Sigmoid colon (tissue), 7 donors: ENCODE measurements around the gene ZCCHC7. TPM values are rescaled to one million over a fixed set of nuclear protein-coding genes. Genes with fewer than 3 reads are reported as not detected.
"Not testable (repeated sequence)": the region's sequence is repeated elsewhere in the genome, so short reads cannot be mapped to it uniquely, and the experiment has no call there.

Experiments used
- DNase-seq: peaks from one replicate; pipeline ENCODE4 v3.0.0-alpha.2; 2019
- H3K27ac ChIP-seq, 4 donors: fragments of 200-600 bp; sonication (generic); one replicate each; pipeline ENCODE4 v1.5.1; 2016 to 2019; ENCODE audit warnings: mild to moderate bottlenecking in 1 of 4
- H3K27me3 ChIP-seq, 3 donors: fragments of 200-600 bp; sonication (generic); one replicate each; pipeline ENCODE4 v1.5.1; 2019; ENCODE audit warnings: mild to moderate bottlenecking in 1 of 3
- H3K36me3 ChIP-seq, 4 donors: fragments of 200-600 bp; sonication (generic); one replicate each; pipeline ENCODE4 v1.5.1; 2016 to 2019
- H3K4me1 ChIP-seq, 4 donors: fragments of 200-600 bp; sonication (generic); one replicate each; pipeline ENCODE4 v1.5.1; 2017 to 2019
- H3K4me3 ChIP-seq, 4 donors: fragments of 200-600 bp; sonication (generic); one replicate each; pipeline ENCODE4 v1.5.1; 2017 to 2019; ENCODE audit warnings: mild to moderate bottlenecking in 2 of 4, moderate library complexity in 1 of 4
- H3K9me3 ChIP-seq, 4 donors: fragments of 200-600 bp in 3 of 4; sonication (generic) in 3 of 4; one replicate each; pipeline versions ENCODE4 v1.5.1 to v1.6.1; 2013 to 2019
- CTCF ChIP-seq, 4 experiments: fragments of 450-650 bp in 3 of 4; fragments of 200-600 bp in 1 of 4; IDR thresholded peaks; one replicate each; pipeline ENCODE4 v1.5.1; 2016 to 2019; ENCODE audit warnings: antibody characterized with exemption in 4 of 4, mild to moderate bottlenecking in 3 of 4, moderate library complexity in 2 of 4
- EP300 ChIP-seq, 4 donors: sonication (generic); formaldehyde crosslinking; IDR thresholded peaks; one replicate each; pipeline ENCODE4 v1.6.1; 2017; ENCODE audit warnings: antibody characterized with exemption in 4 of 4
- POLR2A ChIP-seq, 2 donors: fragments of 450-650 bp; IDR thresholded peaks; one replicate each; pipeline ENCODE4 v1.6.1; 2016; ENCODE audit warnings: antibody characterized with exemption in 2 of 2, mild to moderate bottlenecking in 2 of 2, moderate library complexity in 2 of 2
- POLR2AphosphoS5 ChIP-seq, 4 donors: sonication (generic); formaldehyde crosslinking; IDR thresholded peaks; one replicate each; pipeline ENCODE4 v1.6.1; 2017; ENCODE audit warnings: antibody characterized with exemption in 4 of 4
- WGBS, 2 donors: extraction: QIAGEN DNeasy Blood & Tissue Kit; methylation state at CpG; one replicate each; pipeline ENCODE4 v1.1.7; 2013; 5-methylcytosine and 5-hydroxymethylcytosine counted together
- intact Hi-C: fragments of 100-400 bp; cut with DNase I; formaldehyde crosslinking; loops from one replicate; pipeline ENCODE4 v1.15.1; 2023
- polyA plus RNA-seq, 3 donors: library from polyadenylated mRNA; stranded (reverse); fragments of 200-250 nt; gene quantifications; one replicate each; pipeline ENCODE4 v1.2.3, GENCODE V29; 2013
- total RNA-seq, 4 donors: library from RNA; depleted of rRNA; stranded (reverse); fragments of >200 nt; gene quantifications; one replicate each; pipeline ENCODE4 v1.1.0, GENCODE V29; 2016
- donor health status: healthy with polysubstance abuse.
- donor health status: Bipolar disorder and iron deficiency.
- donor health status: healthy.

ZCCHC7 gene
- total and polyA plus RNA-seq, 7 donors, result 5.8 to 24.6 (median 19.1) TPM

- peaks cover 0 to 18% (median 0%) of the 10 kb centered on the region in 4 donors for H3K36me3 ChIP-seq
- TF ChIP-seq POLR2A (IDR thresholded peaks at IDR 0.05) (no peak), EP300 (IDR thresholded peaks at IDR 0.05) (no peak), CTCF (IDR thresholded peaks at IDR 0.05) (no peak), POLR2AphosphoS5 (IDR thresholded peaks at IDR 0.05) (no peak)
Measured at GRCh38 chr9:37156205-37156604, 35.8 kb downstream of the ZCCHC7 start.

GRCh38 chr9:37156781-37157356, 36.5 kb downstream of the ZCCHC7 start:
- WGBS, 2 donors, result 93 to 100% methylated on average over 4 of the region's 4 CpGs
- H3K9me3 ChIP-seq, result no peaks in the 10 kb centered on the region
- no peak overlapping the region for H3K27ac ChIP-seq
- no peaks in the 10 kb centered on the region for H3K27me3 ChIP-seq
- H3K4me1 ChIP-seq, result no peaks in the 10 kb centered on the region
- intact Hi-C loops, result no loop called here
- no peak overlapping the region for H3K4me3 ChIP-seq
- H3K36me3 ChIP-seq, result peaks cover 0 to 18% (median 0%) of the 10 kb centered on the region in 4 donors
- no peak for DNase-seq
- TF ChIP-seq CTCF (IDR thresholded peaks at IDR 0.05) (no peak), POLR2AphosphoS5 (IDR thresholded peaks at IDR 0.05) (no peak), EP300 (IDR thresholded peaks at IDR 0.05) (no peak), POLR2A (IDR thresholded peaks at IDR 0.05) (no peak)

More at GRCh38 chr9:37156205-37156604, 35.8 kb downstream of the ZCCHC7 start:
- Histone ChIP-seq H3K27ac (no peak overlapping the region), H3K9me3 (no peaks in the 10 kb centered on the region), H3K27me3 (no peaks in the 10 kb centered on the region), H3K4me1 (no peaks in the 10 kb centered on the region), H3K4me3 (no peak overlapping the region)
- intact Hi-C loops, result no loop called here
- WGBS, 2 donors, result 91% methylated on average over 6 of the region's 6 CpGs
- no peak for DNase-seq

GRCh38 chr9:37157726-37158377, 37.5 kb downstream of the ZCCHC7 start:
- no peak for TF ChIP-seq POLR2A (IDR thresholded peaks at IDR 0.05)
- TF ChIP-seq POLR2AphosphoS5 (IDR thresholded peaks at IDR 0.05), result no peak
- TF ChIP-seq CTCF (IDR thresholded peaks at IDR 0.05), result no peak
- no peak for TF ChIP-seq EP300 (IDR thresholded peaks at IDR 0.05)
- H3K9me3 ChIP-seq, result no peaks in the 10 kb centered on the region
- H3K27ac ChIP-seq, result no peak overlapping the region
- intact Hi-C loops, result no loop called here
- no peaks in the 10 kb centered on the region for H3K4me1 ChIP-seq
- 90 to 94% methylated on average over 4 of the region's 4 CpGs for WGBS, 2 donors
- H3K27me3 ChIP-seq, result no peaks in the 10 kb centered on the region
- no peak for DNase-seq
- no peak overlapping the region for H3K4me3 ChIP-seq
- H3K36me3 ChIP-seq, result peaks cover 0 to 24% (median 0%) of the 10 kb centered on the region in 4 donors

- no peak for TF ChIP-seq POLR2AphosphoS5 (IDR thresholded peaks at IDR 0.05)
- no peak for TF ChIP-seq EP300 (IDR thresholded peaks at IDR 0.05)
- no peak for TF ChIP-seq CTCF (IDR thresholded peaks at IDR 0.05)
- TF ChIP-seq POLR2A (IDR thresholded peaks at IDR 0.05), result no peak
- no peaks in the 10 kb centered on the region for H3K9me3 ChIP-seq
- WGBS, 2 donors, result 84 to 95% methylated on average over 4 of the region's 4 CpGs
- H3K27me3 ChIP-seq, result no peaks in the 10 kb centered on the region
- peaks cover 0 to 20% (median 0%) of the 10 kb centered on the region in 4 donors for H3K36me3 ChIP-seq
- no peaks in the 10 kb centered on the region for H3K4me1 ChIP-seq
- no peak overlapping the region for H3K27ac ChIP-seq
- no peak for DNase-seq
- intact Hi-C loops, result no loop called here
- H3K4me3 ChIP-seq, result no peak overlapping the region
Measured at GRCh38 chr9:37163299-37163698, 42.9 kb downstream of the ZCCHC7 start.

GRCh38 chr9:37164335-37164734, 44.0 kb downstream of the ZCCHC7 start:
- H3K36me3 ChIP-seq, result peaks cover 0 to 20% (median 0%) of the 10 kb centered on the region in 4 donors
- H3K9me3 ChIP-seq, intact Hi-C loops, H3K4me1 ChIP-seq, DNase-seq, H3K27me3 ChIP-seq, H3K27ac ChIP-seq, H3K4me3 ChIP-seq: not testable (repeated sequence)
- 97 to 99% methylated on average over 4 of the region's 4 CpGs for WGBS, 2 donors
